Fibroblast of skin of abdomen (primary cell): Measurements from ENCODE around the gene KRT34. TPM values are rescaled to one million over a fixed set of nuclear protein-coding genes. Genes with fewer than 3 reads are reported as not detected.
"Not testable (repeated sequence)": the region's sequence is repeated elsewhere in the genome, so short reads cannot be mapped to it uniquely, and the experiment has no call there.

ENCODE experiments used
- DNase-seq: peaks from one replicate; pipeline ENCODE4 v3.0.0-alpha.2; 2013
- polyA plus RNA-seq, 2 experiments: library from polyadenylated mRNA; unstranded; fragments of 120-200 nt; gene quantifications; one replicate each; pipeline ENCODE4 v1.2.1, GENCODE V29; 2013; ENCODE audit not compliant: insufficient read length in 2 of 2

The KRT34 gene
- polyA plus RNA-seq (2013, experiment 1 of 2; ENCODE audit: insufficient read length) = 0.50 TPM
- 0.40 TPM for polyA plus RNA-seq (2013, experiment 2 of 2; ENCODE audit: insufficient read length)

DNA sequence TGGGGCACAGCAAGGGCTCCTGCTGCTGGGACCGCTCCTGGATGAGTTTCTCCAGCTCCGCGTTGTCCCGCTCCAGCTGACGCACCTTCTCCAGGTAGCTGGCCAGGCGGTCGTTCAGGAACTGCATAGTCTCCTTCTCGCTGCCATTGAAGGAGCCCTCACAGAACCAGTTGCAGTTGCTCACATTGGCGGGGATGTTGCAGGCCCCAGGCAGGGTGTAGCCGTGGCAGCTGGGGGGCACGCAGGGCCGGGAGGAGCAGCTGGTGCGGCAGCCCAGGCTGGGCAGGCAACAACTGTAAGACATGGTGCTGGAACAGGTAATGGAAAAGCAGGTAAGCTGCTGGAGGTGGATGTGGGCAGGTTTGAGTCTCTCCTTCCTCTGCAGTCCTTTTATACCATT lies at the start of gene KRT34:
KRT34 (minus strand) TSS at position 364 of the 400 bp plus-strand sequence; CDS start at position 304, 60 bp downstream.
- not testable (repeated sequence) for DNase-seq

DNA sequence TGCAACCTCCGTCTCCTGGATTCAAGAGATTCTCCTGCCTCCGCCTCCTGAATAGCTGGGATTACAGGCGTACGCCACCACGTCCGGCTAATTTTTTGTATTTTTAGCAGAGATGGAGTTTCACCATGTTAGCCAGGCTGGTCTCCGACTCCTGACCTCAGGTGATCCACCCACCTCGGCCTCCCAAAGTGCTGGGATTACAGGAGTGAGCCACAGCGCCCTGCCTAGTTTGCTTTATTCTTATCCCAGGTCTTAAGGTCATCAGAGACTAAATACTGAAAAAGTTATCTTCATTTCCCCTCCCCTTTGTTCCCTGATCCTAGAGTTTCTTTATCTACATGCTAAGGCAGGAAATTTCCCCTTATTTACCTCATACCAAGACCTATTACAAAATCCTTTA lies 48.3 kb upstream of the KRT34 start:
- not testable (repeated sequence) for DNase-seq

DNA sequence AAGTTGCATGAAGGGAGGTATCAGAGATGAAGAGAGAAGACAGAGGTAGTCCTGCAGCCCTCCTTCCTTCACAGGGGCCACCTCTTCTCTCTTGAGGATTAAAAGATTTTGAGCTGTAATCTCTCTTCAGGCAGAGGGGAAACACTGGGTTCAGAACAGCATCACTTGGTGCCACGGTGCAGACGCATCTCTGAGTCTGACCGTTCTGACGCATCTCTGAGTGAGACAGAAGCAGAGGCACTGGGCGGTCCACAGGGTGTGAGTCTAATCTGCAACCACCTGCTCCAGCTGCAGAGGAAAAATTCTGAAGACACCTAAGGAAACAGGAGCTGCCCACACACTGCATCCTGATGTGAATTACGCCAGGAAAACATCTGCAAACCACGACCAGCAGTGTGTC lies 47.6 kb upstream of the KRT34 start:
- DNase-seq = no peak

DNA sequence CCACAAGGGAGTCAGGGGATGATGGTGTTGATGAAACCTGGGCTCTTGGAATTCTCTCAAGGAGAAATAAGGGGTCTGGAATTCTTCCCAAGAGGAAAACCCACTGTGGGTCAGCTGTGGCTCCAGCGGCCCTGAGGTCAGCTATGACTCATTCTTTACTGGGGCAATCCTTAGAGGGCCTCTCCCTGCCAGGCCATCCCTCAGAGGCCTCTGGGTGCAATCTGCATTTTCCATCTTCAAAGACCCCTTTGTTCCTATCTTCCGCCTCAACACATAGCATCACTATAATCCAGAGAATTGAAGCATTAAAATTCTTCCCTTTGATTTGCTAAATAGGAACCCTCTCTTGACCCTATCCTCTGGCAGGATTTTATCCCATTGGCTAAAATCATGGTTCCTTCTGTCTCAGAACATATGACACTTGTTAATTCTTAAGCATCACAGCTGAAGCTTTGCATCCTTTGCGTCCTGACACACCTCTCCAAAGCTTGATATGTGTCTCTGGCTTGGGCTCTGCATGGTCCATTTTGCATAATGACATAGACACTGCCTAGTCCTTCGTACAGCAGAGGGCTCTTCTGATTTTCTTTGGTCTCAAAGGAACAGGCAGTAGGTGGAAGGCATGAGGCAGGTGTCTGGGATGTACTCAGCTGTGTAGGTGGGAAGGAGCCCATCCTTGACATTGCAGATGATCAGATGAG lies 46.6 kb upstream of the KRT34 start:
- no peak for DNase-seq

DNA sequence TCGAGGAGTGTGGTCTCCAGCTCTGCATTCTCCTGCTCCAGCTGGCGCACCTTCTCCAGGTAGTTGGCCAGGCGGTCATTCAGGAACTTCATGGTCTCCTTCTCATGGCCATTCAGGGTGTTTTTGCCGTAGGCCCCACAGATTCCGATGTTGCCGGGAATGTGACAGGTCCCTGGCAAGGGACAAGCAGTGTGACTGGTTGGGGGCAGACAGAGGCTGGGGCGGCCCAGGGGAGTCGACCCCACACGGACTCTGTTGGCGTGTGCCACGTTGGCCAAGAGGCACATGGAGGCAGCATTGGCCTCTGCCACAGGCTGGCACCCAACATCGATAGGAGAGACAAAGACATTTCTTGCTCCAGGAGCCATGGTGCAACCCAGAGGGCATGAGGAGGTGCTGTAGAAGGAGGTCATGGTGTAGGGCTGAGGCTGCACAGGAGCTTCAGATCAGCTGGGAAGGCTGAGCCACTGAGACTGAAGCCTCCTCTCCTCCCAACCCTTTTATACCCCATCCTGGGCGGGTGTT lies 42.1 kb upstream of the KRT34 start, which contains the start of gene KRT37:
KRT37 (minus strand) TSS at position 475 of the 525 bp plus-strand sequence; CDS start at position 413, 62 bp downstream.
- DNase-seq = no peak

DNA sequence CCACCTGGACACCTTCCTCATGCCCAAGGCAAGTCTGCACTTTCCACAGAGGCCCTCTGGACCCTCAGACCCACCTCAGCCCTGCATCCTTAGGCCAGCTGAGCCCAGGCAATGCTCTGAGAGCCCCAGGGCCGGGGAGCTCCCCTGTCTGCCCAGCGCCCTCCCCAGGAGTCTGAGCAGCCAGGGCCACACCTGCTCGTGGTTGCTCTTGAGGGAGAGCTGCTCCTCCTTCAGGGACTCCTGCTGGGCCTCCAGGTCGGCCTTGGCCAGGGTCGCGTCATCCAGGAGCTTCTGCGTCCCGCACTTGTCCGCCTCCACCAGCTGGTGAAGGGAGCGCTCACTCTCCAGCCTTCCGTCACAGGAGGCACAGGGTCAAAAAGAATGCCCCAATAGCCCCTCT lies 40.5 kb upstream of the KRT34 start:
- not testable (repeated sequence) for DNase-seq

DNA sequence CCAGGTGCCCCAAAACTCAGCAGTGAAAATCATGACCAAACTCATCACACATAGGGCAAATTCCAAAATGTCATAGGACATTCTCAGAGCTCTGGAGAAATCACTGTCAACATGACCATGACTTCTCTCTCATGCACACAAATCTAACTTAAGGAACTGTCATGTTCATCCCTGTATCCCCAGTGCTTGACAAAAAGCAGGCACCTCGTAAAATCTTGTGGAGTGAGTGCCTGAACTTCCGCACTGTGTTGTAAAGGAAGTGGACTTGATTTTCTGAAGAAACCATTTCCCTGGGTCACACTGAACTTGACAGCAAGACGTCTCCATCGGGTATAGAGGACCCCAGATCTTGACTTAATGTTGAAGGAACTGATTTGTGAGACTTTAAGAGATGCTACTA lies 39.5 kb upstream of the KRT34 start:
- DNase-seq = no peak

DNA sequence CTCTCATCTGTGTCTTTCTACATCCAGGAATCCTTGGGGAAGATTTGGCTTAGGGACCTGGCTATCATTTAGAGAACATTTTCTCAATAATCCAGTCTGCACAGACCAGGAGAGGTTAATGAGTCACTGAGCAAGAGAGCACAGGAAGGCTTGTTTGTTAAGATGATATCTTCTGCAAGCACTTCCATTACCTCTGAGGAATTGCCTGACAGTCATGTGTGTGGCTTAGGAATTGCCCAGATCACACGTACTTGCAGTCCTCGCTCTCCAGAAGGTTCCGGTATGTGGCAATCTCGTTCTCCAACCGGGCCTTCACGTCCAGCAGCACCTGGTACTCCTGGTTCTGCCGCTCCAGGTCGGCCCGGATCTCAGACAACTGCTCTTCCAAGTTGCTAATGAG lies 39.0 kb upstream of the KRT34 start:
- DNase-seq = peak; percentile 26

DNA sequence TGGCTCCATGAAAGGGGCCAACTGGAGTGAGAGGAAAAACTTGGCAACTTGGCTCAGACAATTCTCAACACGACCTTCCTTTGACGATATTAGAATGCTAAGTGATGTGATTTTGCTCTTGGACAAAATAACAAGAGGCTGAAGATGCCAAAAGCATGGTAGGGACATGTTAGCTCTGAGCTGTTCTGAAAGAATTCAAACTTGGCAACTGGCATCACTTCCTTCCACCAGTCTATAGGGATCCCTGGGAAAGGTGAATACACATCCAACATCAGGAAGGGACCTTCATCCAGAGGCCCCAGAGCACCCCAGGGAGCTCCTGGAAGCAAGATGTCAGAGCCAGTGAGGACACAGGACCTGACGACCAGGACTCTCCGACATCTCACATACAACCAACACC lies 38.0 kb upstream of the KRT34 start:
- no peak for DNase-seq

DNA sequence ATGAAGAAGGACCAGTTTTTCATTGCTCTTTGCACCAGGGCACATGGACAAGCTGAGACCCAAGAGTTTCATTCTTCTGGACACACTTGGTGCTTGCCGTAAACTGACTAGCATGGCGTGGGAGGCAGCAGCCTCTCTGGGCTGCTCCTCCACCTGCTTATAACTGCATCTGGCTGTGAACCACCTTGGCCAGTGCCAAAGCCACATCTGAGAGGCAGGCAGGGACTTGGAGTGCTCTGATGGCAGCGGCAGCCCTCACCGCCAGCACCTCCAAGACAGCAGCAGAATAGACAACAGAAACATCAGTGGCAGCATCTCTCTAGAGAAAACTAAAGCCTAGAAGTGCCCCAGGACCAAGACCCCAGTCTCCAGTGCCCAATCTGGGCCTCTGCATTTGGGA lies 37.6 kb upstream of the KRT34 start:
- DNase-seq = no peak

DNA sequence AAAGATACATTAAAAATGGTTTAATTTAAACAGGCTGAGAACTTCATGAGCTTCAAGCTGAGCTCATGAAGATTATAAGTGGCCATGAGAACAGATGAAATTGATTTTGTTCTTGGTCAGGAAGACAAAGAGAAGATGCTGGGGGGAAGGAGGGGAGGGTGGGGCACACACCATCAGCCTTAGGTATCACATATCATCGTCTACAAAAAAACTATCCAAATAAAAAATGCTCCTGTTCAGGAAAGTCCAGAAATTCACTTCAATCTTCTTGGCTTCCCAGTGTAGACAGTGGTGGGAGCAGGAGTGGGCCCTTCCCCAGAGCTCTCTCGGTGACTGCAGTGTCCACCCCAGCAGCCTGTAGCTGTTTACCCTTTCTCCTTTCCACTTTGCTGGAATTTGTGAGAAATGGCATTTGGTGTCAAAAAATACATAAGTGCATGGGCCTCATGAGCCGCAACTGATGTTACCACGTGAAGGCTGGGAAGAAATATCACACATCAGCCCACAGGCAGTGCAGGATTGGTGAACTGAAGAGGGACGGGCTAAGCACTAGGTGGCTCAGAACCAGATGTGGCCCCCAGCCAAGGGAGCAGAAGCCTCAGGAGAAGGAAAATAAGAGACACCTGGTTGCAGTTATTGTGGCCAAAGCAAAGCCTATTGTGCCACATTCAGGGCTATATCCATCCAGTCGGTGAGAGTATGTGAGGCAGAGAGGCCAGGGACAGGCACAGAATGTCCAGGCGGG lies 36.2 kb upstream of the KRT34 start:
- no peak for DNase-seq

DNA sequence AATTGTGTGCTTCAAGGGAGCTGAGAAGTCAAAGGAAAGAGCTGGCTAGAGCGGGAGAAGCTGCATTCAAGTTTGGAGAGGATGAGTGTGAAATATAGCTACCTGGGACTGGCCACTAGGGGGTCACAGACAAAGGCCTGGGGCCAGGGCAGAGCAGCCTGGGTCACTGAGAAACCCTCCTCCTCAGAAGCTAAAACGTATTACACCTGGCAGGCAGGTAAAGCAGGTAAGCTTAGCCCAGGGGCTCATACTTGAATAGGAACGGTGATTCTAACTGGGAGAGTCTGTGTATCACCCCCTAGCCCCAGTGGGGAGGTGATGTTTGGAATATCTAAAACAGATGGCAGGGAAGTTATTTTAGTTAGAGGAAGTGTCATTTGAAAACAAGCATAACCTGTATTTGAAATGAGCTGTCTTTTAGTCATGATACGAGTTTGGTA lies 35.5 kb upstream of the KRT34 start:
- DNase-seq = no peak

DNA sequence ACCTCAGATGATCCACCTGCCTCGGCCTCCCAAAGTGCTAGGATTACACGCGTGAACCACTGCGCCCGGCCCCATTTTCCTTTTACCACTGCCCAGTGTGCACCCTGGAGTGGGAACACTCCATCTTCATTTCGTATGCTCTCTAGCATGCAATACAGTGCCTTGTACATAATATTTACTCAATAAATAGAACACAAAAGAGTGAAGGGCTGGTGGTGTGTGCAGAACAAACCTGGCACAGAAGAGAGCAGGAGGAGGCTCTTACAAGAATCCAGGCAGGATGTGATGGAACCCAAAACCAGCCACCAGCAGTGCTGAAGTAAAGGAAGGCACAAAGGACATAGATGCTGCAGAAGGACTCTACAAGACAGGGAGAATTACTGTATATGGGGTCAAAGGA lies 35.0 kb upstream of the KRT34 start:
- DNase-seq = no peak

DNA sequence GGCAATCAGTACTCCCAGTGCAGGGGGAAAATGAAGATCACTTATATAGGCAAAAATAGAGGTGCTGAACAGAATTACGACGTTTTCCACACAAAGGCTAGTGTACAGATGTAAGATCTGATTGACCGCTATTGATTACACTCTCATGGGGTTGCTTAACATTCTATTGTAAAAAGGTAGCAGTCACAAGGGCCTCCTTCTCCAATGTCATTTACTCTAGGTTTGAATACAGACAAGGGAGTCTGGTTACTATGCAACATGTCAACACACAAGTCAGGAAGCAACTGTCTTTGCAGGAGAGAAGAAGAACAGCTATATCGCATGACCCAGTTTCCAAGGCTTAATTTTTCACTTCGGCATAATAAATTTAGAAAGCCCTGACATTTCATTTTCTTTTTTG lies 34.4 kb upstream of the KRT34 start:
- no peak for DNase-seq

DNA sequence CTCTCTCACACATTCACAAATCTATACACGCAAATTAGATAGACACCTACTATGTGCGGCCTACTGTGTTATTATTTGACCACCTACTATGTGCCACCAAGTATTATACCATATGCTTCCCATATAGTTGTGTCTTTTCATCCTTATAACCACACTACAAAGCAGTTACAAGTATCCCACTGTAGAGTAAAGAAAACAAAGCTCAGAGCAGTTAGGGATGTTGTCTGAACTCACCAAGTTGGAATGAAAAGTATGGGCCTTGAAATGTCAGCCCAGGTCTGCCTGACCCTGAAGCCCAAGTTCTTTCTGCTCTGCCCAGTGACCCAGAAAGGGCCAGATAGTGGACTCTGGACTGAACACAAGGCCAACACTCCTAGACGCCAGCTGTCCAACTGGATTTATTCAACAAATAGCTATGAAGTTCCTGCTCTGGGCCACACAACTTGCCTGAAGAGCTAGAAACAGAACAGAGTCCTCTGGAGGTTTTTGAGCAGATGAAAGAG lies 33.8 kb upstream of the KRT34 start:
- peak; percentile 16 for DNase-seq

DNA sequence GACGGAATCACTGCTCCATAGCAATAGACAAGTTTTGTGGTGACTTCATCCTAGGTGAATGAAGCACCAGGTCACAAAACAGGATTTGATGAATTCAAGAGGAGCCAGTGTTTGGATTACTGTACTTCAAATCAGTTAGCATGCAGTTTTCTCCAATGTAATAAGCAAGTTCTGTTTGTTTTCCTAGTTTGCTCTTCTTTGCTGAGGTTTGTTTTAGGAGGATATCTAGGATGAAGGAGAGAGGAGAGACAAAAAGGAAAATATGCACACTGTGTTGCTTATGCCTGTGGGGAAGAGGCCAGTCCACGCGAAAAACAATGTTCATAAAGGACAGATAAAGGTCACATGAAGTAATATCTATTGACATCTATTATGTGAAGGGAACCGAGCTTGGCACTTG lies 33.3 kb upstream of the KRT34 start:
- no peak for DNase-seq

DNA sequence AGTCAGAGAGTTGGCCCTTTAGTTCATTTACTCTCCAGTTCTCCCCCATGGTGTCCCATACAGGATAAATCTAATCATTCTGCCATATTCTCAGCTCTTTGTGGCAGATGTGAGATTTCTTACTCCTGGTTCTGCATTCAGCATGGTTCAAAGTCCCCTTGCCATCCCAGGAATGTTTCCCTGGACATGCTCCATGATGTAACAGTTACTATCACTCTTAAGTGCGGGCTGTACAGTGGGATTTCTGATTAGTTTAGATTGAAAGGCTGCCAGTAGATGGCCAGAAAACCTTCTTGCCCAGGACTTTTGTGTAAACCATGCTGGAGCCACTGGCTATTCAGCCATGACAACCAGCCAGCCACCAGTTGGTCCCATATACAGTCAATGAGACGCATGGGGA lies 31.9 kb upstream of the KRT34 start:
- DNase-seq = no peak

DNA sequence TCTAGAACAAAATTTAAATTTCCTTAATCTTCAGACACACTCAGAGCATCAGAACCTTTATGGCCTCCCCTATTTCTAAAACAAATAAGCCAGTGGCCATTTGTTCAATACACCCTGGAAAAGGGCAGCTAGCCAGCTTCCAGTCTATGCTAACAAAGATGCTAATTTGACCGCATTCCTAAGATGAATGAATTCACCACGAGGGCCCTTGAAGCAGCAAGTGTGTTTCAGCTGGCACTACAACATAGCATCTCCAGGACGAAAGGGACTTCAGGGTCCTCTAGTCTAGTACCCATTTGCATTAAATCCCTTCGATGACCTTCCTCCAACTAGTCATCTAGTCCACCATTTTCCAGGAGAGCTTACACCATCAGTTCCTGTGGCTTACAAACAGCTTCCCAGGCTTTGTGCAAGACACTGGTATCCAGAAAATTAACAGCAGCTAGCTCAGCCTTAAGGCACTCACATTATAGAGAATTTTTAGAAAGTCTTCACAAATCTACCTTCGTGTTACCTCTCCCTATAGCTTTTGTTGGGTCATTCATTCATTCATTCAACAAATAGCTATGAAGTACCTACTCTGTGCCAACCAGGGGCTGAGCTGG lies 31.3 kb upstream of the KRT34 start:
- peak; percentile 18 for DNase-seq

DNA sequence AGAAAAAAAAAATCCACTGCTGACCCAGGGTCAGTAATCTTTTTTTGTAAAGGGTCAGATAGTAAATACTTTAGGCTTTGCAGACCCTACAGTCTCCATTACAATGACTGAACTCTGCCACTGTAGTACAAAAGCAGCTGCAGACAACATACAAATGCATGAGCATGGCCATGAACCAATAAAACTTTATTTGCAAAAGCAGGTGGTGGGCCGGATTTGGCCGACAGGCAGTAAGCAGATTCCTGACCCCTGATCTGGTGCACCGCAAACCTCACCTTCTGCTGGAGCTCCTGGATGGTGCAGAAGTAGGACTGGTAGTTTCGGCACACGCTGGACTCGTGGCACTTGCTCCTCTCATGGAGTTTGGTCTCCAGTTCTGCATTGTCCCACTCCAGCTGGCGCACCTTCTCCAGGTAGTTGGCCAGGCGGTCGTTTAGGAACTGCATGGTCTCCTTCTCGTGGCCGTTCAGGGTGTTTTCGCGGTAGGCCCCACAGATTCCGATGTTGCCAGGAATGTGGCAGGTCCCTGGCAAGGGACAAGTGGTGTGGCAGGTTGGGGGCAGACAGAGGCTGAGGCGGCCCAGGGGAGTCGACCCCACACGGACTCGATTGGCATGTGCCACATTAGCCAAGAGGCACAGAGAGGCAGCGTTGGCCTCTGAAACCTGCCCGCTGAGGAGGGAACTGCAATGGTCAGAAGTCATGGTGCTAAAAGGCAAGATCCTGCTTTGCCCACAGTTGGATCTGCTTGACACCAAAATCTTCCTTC lies 29.1 kb upstream of the KRT34 start:
- no peak for DNase-seq

DNA sequence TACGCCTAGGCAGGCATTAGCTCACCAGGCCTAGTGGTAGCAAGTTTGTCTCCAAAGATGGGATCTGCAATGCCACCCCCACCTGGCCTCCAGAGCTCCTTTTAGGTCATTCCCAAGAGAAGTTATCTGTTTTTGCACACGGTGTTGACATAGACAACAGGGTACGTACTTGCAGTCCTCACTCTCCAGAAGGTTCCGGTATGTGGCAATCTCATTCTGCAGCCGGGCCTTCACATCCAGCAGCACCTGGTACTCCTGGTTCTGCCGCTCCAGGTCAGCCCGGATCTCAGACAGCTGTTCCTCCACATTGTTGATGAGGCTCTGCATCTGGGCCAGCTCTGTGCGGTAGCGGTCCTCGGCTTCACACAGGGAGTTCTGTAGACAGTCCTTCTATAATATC lies 25.1 kb upstream of the KRT34 start:
- no peak for DNase-seq

DNA sequence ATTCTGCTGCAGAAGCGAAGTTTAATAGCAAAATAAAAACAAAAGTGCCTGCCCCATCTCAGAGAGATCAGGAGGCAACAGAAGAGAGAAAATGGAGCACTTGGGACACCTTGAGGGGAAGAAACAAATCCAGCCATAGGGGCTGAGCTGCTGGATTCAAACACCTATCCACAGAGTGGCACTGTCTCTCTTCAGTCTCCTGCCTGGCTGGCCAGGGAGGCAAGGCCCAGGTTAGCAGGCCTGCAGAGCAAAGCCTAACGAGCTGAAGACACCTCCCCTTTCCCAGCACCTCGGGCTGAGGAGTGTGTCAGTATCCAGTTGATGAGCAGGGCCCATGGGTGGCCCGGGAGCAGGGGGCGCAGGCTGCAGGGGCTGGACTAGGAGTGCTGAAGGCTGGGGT lies 24.1 kb upstream of the KRT34 start:
- DNase-seq = no peak

DNA sequence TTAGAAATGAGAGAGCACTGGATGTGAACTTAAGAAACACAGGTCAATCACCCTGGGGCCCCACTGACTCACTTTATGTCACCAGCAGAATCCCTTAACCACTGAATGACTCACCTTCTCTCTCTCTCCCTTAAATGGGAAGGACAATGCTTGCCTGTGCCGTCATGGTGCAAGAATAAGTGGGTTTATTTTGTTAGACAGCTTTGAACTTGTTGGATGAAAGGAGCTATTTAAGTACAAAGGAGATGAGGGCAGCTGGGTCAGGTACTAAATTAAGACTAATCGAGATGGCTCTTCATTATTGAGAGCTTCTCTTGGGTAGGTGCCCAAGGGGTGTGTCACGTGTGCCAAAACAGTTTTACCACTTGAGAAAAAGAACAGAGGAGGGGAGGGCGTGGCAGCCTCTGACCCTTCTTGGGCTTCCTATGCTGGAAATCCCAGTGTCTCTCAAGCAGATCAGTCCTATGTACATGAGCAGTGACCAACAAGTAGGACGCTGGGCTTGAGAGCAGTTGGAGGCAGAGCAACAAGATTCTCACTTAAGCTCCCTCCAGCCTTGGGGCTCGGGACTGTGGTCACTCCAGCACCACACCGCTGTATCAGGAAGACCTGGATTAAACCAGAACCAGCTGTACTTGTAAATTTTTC lies 22.0 kb upstream of the KRT34 start:
- DNase-seq = peak; percentile 96
